ENCODE results near the gene SEC14L1.

Gene SEC14L1

GRCh38 chr17:77215281-77215680, 74.5 kb downstream of the SEC14L1 start:
- DNase-seq, result no peak

- DNase-seq, result no peak
Measured at GRCh38 chr17:77216486-77216885, 75.7 kb downstream of the SEC14L1 start.

DNA sequence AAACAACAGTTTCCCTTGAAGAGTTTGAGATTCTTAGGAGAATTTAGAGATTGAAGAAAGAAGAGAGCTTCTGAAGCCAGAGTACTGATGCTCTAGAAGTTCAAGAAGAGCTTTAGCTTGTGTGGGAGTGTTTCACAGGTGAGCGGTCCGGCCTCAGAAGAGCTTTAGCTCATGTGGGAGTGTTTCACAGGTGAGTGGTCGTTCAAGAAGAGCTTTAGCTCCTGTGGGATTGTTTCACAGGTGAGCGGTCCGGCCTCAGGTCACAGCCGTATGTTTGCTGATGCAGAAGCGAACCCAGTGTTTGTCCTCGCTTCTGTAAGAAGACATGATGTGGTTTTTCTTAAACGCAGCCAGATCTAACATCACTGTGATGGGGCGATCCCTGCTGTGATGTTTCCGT, 76.4 kb downstream of the SEC14L1 start:
- no peak for DNase-seq

- no peak for DNase-seq
Measured at GRCh38 chr17:77217566-77217965, 76.8 kb downstream of the SEC14L1 start.

GRCh38 chr17:77218902-77219301, 78.1 kb downstream of the SEC14L1 start:
- no peak for DNase-seq

- no peak for DNase-seq
Measured at GRCh38 chr17:77222356-77222755, 81.6 kb downstream of the SEC14L1 start.

GRCh38 chr17:77223642-77224420, 83.1 kb downstream of the SEC14L1 start:
- DNase-seq, result no peak

- no peak for DNase-seq
Measured at GRCh38 chr17:77225265-77225664, 84.5 kb downstream of the SEC14L1 start.

- no peak for DNase-seq
Measured at GRCh38 chr17:77227461-77228240, 86.9 kb downstream of the SEC14L1 start.

GRCh38 chr17:77228241-77228752, 87.5 kb downstream of the SEC14L1 start:
- no peak for DNase-seq

GRCh38 chr17:77228816-77229215, 88.0 kb downstream of the SEC14L1 start:
- DNase-seq, result no peak

GRCh38 chr17:77229786-77230435, 89.1 kb downstream of the SEC14L1 start:
- DNase-seq, result no peak

- DNase-seq, result no peak
Measured at GRCh38 chr17:77230436-77230830, 89.7 kb downstream of the SEC14L1 start.

- DNase-seq, result no peak
Measured at GRCh38 chr17:77231076-77231871, 90.5 kb downstream of the SEC14L1 start.

GRCh38 chr17:77233127-77233526, 92.4 kb downstream of the SEC14L1 start:
- no peak for DNase-seq

DNA sequence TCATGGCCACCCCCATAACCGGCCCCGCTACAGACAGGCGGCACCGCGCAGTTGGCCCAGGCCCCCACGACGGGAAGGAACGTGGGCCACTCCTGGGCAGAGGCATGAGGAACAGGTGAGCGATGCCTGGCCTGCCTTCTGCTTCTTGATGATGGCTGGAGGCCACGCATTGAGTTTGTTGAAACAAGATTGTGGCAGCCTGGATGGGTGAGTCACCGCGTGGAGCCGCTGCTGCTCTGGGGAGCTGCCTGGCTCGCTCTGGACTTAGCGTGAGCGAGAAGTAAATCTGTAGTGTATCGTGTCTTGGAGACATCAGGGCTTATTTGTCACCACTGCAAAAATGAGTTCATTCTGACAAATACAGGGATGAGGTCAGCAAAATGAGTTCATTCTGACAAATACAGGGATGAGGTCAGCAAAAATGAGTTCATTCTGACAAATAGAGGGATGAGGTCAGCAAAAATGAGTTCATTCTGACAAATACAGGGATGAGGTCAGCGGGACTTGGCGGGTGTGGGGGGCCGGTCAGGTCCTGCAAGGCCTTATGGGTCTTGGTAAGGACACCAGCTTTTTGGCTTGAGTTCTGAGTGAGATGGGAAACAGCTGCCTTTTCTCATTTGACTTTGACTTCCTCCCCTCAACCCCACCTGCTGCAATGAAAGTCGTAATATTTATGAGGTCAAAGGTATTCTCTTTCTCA, 93.0 kb downstream of the SEC14L1 start:
- no peak for DNase-seq

GRCh38 chr17:77234695-77235094, 93.9 kb downstream of the SEC14L1 start:
- no peak for DNase-seq

GRCh38 chr17:77235370-77235941, 94.7 kb downstream of the SEC14L1 start:
- DNase-seq, result no peak

- DNase-seq, result no peak
Measured at GRCh38 chr17:77237232-77238008, 96.7 kb downstream of the SEC14L1 start.

DNA sequence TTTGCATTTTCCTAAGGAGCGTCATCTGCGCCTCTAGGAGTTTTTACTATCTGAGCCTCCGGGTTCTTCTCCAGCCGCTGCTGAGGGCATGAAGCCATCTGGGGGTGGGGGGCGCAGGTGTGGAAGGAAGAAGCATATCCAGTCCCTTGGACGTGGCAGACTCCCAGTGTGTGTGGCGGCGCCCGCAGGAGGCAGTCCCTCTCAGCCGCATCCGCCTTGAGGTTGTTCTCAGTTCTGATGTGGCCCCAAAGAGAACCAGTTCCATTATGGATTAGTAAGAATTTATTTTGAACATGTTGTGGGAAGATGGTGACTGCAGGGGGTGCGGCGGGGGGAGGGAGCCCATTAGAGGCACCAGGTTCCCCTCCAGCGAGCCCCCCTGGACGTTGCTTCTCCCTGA, 100.2 kb downstream of the SEC14L1 start:
- DNase-seq, result no peak

All from effector CD4-positive, alpha-beta T cell (primary cell).